AG10803 (cell line): ENCODE measurements around the gene STAT3.

Experiments
- DNase-seq: peaks from one replicate; pipeline ENCODE4 v3.0.0; 2010; ENCODE audit warnings: low read depth
- H3K4me3 ChIP-seq: 2 replicates; pipeline ENCODE4 v1.5.1; 2011; ENCODE audit warnings: mild to moderate bottlenecking, low read length, control low read depth
- TF ChIP-seq, protein P1 (sequence below): conservative IDR thresholded peaks from 2 replicates; pipeline ENCODE4 v1.5.1; 2011; ENCODE audit warnings: mild to moderate bottlenecking, low read length, control low read depth, inconsistent platforms

The STAT3 gene

DNA sequence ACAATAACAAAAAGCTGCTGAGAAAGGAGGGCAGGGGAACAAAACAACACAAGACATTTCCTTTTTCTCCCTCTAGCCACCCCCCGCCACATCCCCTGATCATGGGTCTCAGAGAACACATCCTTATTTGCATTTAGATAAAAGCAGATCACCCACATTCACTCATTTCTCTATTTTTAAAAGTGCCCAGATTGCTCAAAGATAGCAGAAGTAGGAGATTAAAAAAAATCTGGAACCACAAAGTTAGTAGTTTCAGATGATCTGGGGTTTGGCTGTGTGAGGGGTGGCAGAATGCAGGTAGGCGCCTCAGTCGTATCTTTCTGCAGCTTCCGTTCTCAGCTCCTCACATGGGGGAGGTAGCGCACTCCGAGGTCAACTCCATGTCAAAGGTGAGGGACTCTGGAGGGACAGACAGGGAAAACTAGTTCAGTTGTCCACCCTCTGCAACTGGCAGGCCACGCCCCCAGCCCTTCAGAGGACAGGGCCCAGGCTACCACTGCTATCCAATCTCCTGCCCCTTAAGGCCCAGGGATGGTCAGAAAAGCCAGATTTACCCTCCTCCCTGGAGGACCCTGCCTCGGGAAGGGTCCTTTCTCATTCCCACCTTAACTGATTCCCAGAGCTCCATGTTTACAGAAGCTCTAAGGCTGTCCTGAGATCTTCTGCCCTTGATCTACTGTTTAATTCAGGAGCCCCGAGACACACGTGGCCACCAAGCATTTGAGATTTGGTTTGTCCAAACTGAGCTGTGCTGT, 72.7 kb downstream of the STAT3 start:
- TF ChIP-seq, protein P1, sequence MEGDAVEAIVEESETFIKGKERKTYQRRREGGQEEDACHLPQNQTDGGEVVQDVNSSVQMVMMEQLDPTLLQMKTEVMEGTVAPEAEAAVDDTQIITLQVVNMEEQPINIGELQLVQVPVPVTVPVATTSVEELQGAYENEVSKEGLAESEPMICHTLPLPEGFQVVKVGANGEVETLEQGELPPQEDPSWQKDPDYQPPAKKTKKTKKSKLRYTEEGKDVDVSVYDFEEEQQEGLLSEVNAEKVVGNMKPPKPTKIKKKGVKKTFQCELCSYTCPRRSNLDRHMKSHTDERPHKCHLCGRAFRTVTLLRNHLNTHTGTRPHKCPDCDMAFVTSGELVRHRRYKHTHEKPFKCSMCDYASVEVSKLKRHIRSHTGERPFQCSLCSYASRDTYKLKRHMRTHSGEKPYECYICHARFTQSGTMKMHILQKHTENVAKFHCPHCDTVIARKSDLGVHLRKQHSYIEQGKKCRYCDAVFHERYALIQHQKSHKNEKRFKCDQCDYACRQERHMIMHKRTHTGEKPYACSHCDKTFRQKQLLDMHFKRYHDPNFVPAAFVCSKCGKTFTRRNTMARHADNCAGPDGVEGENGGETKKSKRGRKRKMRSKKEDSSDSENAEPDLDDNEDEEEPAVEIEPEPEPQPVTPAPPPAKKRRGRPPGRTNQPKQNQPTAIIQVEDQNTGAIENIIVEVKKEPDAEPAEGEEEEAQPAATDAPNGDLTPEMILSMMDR = no peak
- H3K4me3 ChIP-seq = no peak overlapping the region
- DNase-seq = no peak

DNA sequence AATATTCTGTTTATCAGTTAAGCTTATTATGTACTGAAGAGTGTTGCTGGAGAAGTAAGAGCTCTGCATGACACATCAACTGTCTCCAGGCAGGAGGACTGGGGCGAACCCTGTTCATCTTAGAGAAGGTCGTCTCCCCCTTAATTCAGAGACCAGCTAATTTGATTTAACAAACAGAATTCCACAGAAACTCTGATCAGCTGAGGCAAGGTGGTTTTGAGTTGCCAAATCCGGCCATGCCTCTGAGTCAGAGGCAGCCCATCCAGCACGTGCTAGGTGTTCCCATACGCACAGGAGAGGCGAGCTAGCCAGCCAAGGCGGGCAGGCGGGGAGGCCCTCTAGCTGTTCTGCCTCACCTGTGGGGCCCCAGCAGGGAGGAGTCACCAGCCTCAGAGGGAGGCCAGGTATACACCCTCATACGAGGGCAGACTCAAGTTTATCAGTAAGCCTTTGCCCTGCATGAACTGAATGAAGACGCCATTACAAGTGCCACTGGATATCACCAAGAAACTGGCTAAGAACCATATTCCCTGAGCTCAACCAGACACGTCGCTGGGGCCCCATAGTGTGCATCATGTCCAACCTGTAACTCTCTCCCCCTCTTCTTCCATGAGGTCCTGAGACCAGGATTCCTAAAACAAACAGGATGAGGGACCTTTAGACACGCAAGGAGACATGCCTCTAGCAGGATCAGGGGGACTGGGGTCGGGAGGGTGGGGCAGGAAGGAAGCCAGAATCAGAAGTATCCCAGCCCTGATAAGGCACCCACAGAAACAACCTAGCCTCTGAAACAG, 74.3 kb downstream of the STAT3 start:
- TF ChIP-seq, protein P1 = no peak
- no peak overlapping the region for H3K4me3 ChIP-seq
- DNase-seq = no peak

GRCh38 chr17:42313389-42313772, 74.9 kb downstream of the STAT3 start:
- DNase-seq = no peak
- no peak overlapping the region for H3K4me3 ChIP-seq
- TF ChIP-seq, protein P1 = no peak

GRCh38 chr17:42312285-42313130, 75.7 kb downstream of the STAT3 start:
- TF ChIP-seq, protein P1 = peak; percentile 69
- DNase-seq = peak; percentile 79
- no peak overlapping the region for H3K4me3 ChIP-seq

GRCh38 chr17:42312035-42312284, 76.3 kb downstream of the STAT3 start:
- no peak overlapping the region for H3K4me3 ChIP-seq
- TF ChIP-seq, protein P1 = no peak
- DNase-seq = no peak

GRCh38 chr17:42311240-42312034, 76.8 kb downstream of the STAT3 start:
- no peak overlapping the region for H3K4me3 ChIP-seq
- DNase-seq = peak; percentile 93
- TF ChIP-seq, protein P1 = no peak
